ENCODE results near the gene HMG20A. TPM values are rescaled to one million over a fixed set of nuclear protein-coding genes. Genes with fewer than 3 reads are reported as not detected.

Gene HMG20A
- total RNA-seq, 1 donor from 2014 or later: 9.7 TPM

GRCh38 chr15:77410701-77411618, 9.7 kb upstream of the HMG20A start:
- Histone ChIP-seq H3K27me3 (ENCODE audit: control insufficient read depth, insufficient read depth, low read length) (no peaks in the 10 kb centered on the region), H3K36me3 (ENCODE audit: control insufficient read depth, insufficient read depth, low read length) (no peaks in the 10 kb centered on the region), H3K4me3 (ENCODE audit: low read depth, low read length) (no peak overlapping the region)
- FAIRE-seq (no peak), DNase-seq (ENCODE audit: low read depth) (no peak)
- no peak for TF ChIP-seq CTCF (IDR thresholded peaks at IDR 0.05; ENCODE audit: insufficient read depth, low read length, severe bottlenecking)

- Histone ChIP-seq H3K4me3 (ENCODE audit: low read depth, low read length) (no peak overlapping the region), H3K36me3 (ENCODE audit: control insufficient read depth, insufficient read depth, low read length) (no peaks in the 10 kb centered on the region), H3K27me3 (ENCODE audit: control insufficient read depth, insufficient read depth, low read length) (no peaks in the 10 kb centered on the region)
- no peak for DNase-seq (ENCODE audit: low read depth)
- no peak for TF ChIP-seq CTCF (IDR thresholded peaks at IDR 0.05; ENCODE audit: insufficient read depth, low read length, severe bottlenecking)
- FAIRE-seq: no peak
Measured at GRCh38 chr15:77411619-77411976, 9.1 kb upstream of the HMG20A start.

GRCh38 chr15:77412972-77413698, 7.6 kb upstream of the HMG20A start:
- Histone ChIP-seq H3K4me3 (ENCODE audit: low read depth, low read length) (no peak overlapping the region), H3K36me3 (ENCODE audit: control insufficient read depth, insufficient read depth, low read length) (no peaks in the 10 kb centered on the region), H3K27me3 (ENCODE audit: control insufficient read depth, insufficient read depth, low read length) (no peaks in the 10 kb centered on the region)
- FAIRE-seq (no peak), DNase-seq (ENCODE audit: low read depth) (no peak)
- no peak for TF ChIP-seq CTCF (IDR thresholded peaks at IDR 0.05; ENCODE audit: insufficient read depth, low read length, severe bottlenecking)

- no peak for DNase-seq (ENCODE audit: low read depth)
- H3K27me3 ChIP-seq (ENCODE audit: control insufficient read depth, insufficient read depth, low read length): no peaks in the 10 kb centered on the region
- H3K36me3 ChIP-seq (ENCODE audit: control insufficient read depth, insufficient read depth, low read length): no peaks in the 10 kb centered on the region
- TF ChIP-seq CTCF (IDR thresholded peaks at IDR 0.05; ENCODE audit: insufficient read depth, low read length, severe bottlenecking): no peak
- no peak overlapping the region for H3K4me3 ChIP-seq (ENCODE audit: low read depth, low read length)
- no peak for FAIRE-seq
Measured at GRCh38 chr15:77413699-77414349, 6.9 kb upstream of the HMG20A start.

- Histone ChIP-seq H3K27me3 (ENCODE audit: control insufficient read depth, insufficient read depth, low read length) (no peaks in the 10 kb centered on the region), H3K36me3 (ENCODE audit: control insufficient read depth, insufficient read depth, low read length) (no peaks in the 10 kb centered on the region), H3K4me3 (ENCODE audit: low read depth, low read length) (no peak overlapping the region)
- TF ChIP-seq CTCF (IDR thresholded peaks at IDR 0.05; ENCODE audit: insufficient read depth, low read length, severe bottlenecking): no peak
- FAIRE-seq (no peak), DNase-seq (ENCODE audit: low read depth) (no peak)
Measured at GRCh38 chr15:77414789-77415442, 5.8 kb upstream of the HMG20A start.
